ENCODE data around the gene RETN. TPM values are rescaled to one million over a fixed set of nuclear protein-coding genes. Genes with fewer than 3 reads are reported as not detected.

Gene RETN
- total RNA-seq, 1 donor from 2014 or later = not detected

- Mint-ChIP-seq H3K9me3 (ENCODE audit: unreplicated experiment) (peaks cover 16% of the 10 kb centered on the region), H3K27me3 (ENCODE audit: low read depth, unreplicated experiment) (peaks cover 69% of the 10 kb centered on the region), H3K36me3 (ENCODE audit: low read depth, unreplicated experiment) (peaks cover 2% of the 10 kb centered on the region), H3K27ac (ENCODE audit: unreplicated experiment) (no peak overlapping the region), H3K4me3 (ENCODE audit: unreplicated experiment) (no peak overlapping the region), H3K4me1 (ENCODE audit: low read depth, unreplicated experiment) (no peaks in the 10 kb centered on the region)
- Histone ChIP-seq H3K9me3 (ENCODE audit: insufficient read depth, low read depth, low read length) (no peaks in the 10 kb centered on the region), H3K4me3 (ENCODE audit: insufficient read depth, low read depth, low read length) (no peak overlapping the region), H4K20me1 (ENCODE audit: insufficient read depth, low read length) (no peaks in the 10 kb centered on the region), H3K27ac (ENCODE audit: low read depth, low read length) (no peak overlapping the region), H3K79me2 (ENCODE audit: insufficient read depth, low read length) (no peaks in the 10 kb centered on the region), H3K4me2 (ENCODE audit: low read length) (no peak overlapping the region), H2AFZ (ENCODE audit: low read depth, low read length) (no peak overlapping the region), H3K4me1 (ENCODE audit: insufficient read depth, low read length) (no peaks in the 10 kb centered on the region), H3K27me3 (ENCODE audit: insufficient read depth, low read length) (peaks cover 4% of the 10 kb centered on the region), H3K36me3 (ENCODE audit: insufficient read depth, low read length) (no peaks in the 10 kb centered on the region), H3K9ac (ENCODE audit: low read length) (no peak overlapping the region)
- TF ChIP-seq CTCF (IDR thresholded peaks at IDR 0.05; ENCODE audit: insufficient read depth, low read depth, low read length) (no peak), EZH2 (IDR thresholded peaks at IDR 0.05; ENCODE audit: insufficient read depth, low read length) (no peak)
- FAIRE-seq (no peak), DNase-seq (ENCODE audit: low read depth) (no peak)
Observed at GRCh38 chr19:7669641-7670040, 792 bp downstream of the RETN start.

- H3K9me3 Mint-ChIP-seq (ENCODE audit: unreplicated experiment) = peaks cover 16% of the 10 kb centered on the region
- Histone ChIP-seq H3K9ac (ENCODE audit: low read length) (no peak overlapping the region), H2AFZ (ENCODE audit: low read depth, low read length) (peak overlapping the region; percentile 10), H3K36me3 (ENCODE audit: insufficient read depth, low read length) (no peaks in the 10 kb centered on the region), H4K20me1 (ENCODE audit: insufficient read depth, low read length) (no peaks in the 10 kb centered on the region), H3K79me2 (ENCODE audit: insufficient read depth, low read length) (no peaks in the 10 kb centered on the region), H3K9me3 (ENCODE audit: insufficient read depth, low read depth, low read length) (no peaks in the 10 kb centered on the region), H3K4me2 (ENCODE audit: low read length) (peak overlapping the region; percentile 54), H3K4me1 (ENCODE audit: insufficient read depth, low read length) (no peaks in the 10 kb centered on the region), H3K27me3 (ENCODE audit: insufficient read depth, low read length) (peaks cover 4% of the 10 kb centered on the region), H3K27ac (ENCODE audit: low read depth, low read length) (no peak overlapping the region), H3K4me3 (ENCODE audit: insufficient read depth, low read depth, low read length) (no peak overlapping the region)
- H3K27ac Mint-ChIP-seq (ENCODE audit: unreplicated experiment) = no peak overlapping the region
- H3K4me3 Mint-ChIP-seq (ENCODE audit: unreplicated experiment) = peak overlapping the region; percentile 64
- no peak for DNase-seq (ENCODE audit: low read depth)
- peaks cover 2% of the 10 kb centered on the region for H3K36me3 Mint-ChIP-seq (ENCODE audit: low read depth, unreplicated experiment)
- H3K4me1 Mint-ChIP-seq (ENCODE audit: low read depth, unreplicated experiment) = no peaks in the 10 kb centered on the region
- peaks cover 69% of the 10 kb centered on the region for H3K27me3 Mint-ChIP-seq (ENCODE audit: low read depth, unreplicated experiment)
- no peak for FAIRE-seq
- TF ChIP-seq CTCF (IDR thresholded peaks at IDR 0.05; ENCODE audit: insufficient read depth, low read depth, low read length) (no peak), EZH2 (IDR thresholded peaks at IDR 0.05; ENCODE audit: insufficient read depth, low read length) (no peak)
Observed at GRCh38 chr19:7670150-7670783, 1.4 kb downstream of the RETN start.

GRCh38 chr19:7670790-7671189 lies 1.9 kb downstream of the RETN start:
- Histone ChIP-seq H3K79me2 (ENCODE audit: insufficient read depth, low read length) (no peaks in the 10 kb centered on the region), H3K4me2 (ENCODE audit: low read length) (no peak overlapping the region), H3K9me3 (ENCODE audit: insufficient read depth, low read depth, low read length) (no peaks in the 10 kb centered on the region), H2AFZ (ENCODE audit: low read depth, low read length) (no peak overlapping the region), H3K27ac (ENCODE audit: low read depth, low read length) (no peak overlapping the region), H4K20me1 (ENCODE audit: insufficient read depth, low read length) (no peaks in the 10 kb centered on the region), H3K4me1 (ENCODE audit: insufficient read depth, low read length) (no peaks in the 10 kb centered on the region), H3K9ac (ENCODE audit: low read length) (no peak overlapping the region), H3K27me3 (ENCODE audit: insufficient read depth, low read length) (peaks cover 4% of the 10 kb centered on the region), H3K4me3 (ENCODE audit: insufficient read depth, low read depth, low read length) (no peak overlapping the region), H3K36me3 (ENCODE audit: insufficient read depth, low read length) (no peaks in the 10 kb centered on the region)
- H3K27me3 Mint-ChIP-seq (ENCODE audit: low read depth, unreplicated experiment) = peaks cover 68% of the 10 kb centered on the region
- TF ChIP-seq CTCF (IDR thresholded peaks at IDR 0.05; ENCODE audit: insufficient read depth, low read depth, low read length) (no peak), EZH2 (IDR thresholded peaks at IDR 0.05; ENCODE audit: insufficient read depth, low read length) (no peak)
- H3K36me3 Mint-ChIP-seq (ENCODE audit: low read depth, unreplicated experiment) = peaks cover 2% of the 10 kb centered on the region
- no peak for DNase-seq (ENCODE audit: low read depth)
- no peaks in the 10 kb centered on the region for H3K4me1 Mint-ChIP-seq (ENCODE audit: low read depth, unreplicated experiment)
- FAIRE-seq = no peak
- H3K4me3 Mint-ChIP-seq (ENCODE audit: unreplicated experiment) = no peak overlapping the region
- no peak overlapping the region for H3K27ac Mint-ChIP-seq (ENCODE audit: unreplicated experiment)
- H3K9me3 Mint-ChIP-seq (ENCODE audit: unreplicated experiment) = peaks cover 16% of the 10 kb centered on the region
